GM18517 (cell line): ENCODE results near the gene MALSU1.

Experiments
- ATAC-seq: cut with Tn5 transposase; IDR thresholded peaks from one replicate; pipeline ENCODE4 v1.9.1; 2021; ENCODE audit warnings: mild to moderate bottlenecking, moderate library complexity; ENCODE audit not compliant: unreplicated experiment

The MALSU1 gene

GRCh38 chr7:23298885-23299769 is at the start of gene MALSU1:
Gene MALSU1 (plus strand): TSS chr7:23299339. CDS start chr7:23299353, 14 bp downstream.
- ATAC-seq, result peak; percentile 97

- ATAC-seq, result no peak
Measured at GRCh38 chr7:23249486-23249885, 49.7 kb upstream of the MALSU1 start.

GRCh38 chr7:23254051-23254681 is 45.0 kb upstream of the MALSU1 start:
- no peak for ATAC-seq

- no peak for ATAC-seq
Measured at GRCh38 chr7:23256731-23257130, 42.4 kb upstream of the MALSU1 start.

GRCh38 chr7:23260371-23260770 is 38.8 kb upstream of the MALSU1 start:
- no peak for ATAC-seq

- ATAC-seq, result no peak
Measured at GRCh38 chr7:23261843-23262452, 37.2 kb upstream of the MALSU1 start.

- no peak for ATAC-seq
Measured at GRCh38 chr7:23264916-23265458, 34.2 kb upstream of the MALSU1 start.

- no peak for ATAC-seq
Measured at GRCh38 chr7:23266918-23267317, 32.2 kb upstream of the MALSU1 start.

GRCh38 chr7:23267357-23267756 is 31.8 kb upstream of the MALSU1 start:
- no peak for ATAC-seq

GRCh38 chr7:23268167-23268566 is 31.0 kb upstream of the MALSU1 start:
- ATAC-seq, result no peak

GRCh38 chr7:23268746-23269145 is 30.4 kb upstream of the MALSU1 start:
- no peak for ATAC-seq

- ATAC-seq, result no peak
Measured at GRCh38 chr7:23272275-23272674, 26.9 kb upstream of the MALSU1 start.

GRCh38 chr7:23273141-23273599 is 26.0 kb upstream of the MALSU1 start:
- peak; percentile 97 for ATAC-seq

GRCh38 chr7:23275912-23276311 is 23.2 kb upstream of the MALSU1 start:
- no peak for ATAC-seq

GRCh38 chr7:23276376-23276775 is 22.8 kb upstream of the MALSU1 start:
- no peak for ATAC-seq

GRCh38 chr7:23276947-23277346 is 22.2 kb upstream of the MALSU1 start:
- ATAC-seq, result no peak

GRCh38 chr7:23277359-23277989 is 21.7 kb upstream of the MALSU1 start:
- no peak for ATAC-seq

- ATAC-seq, result no peak
Measured at GRCh38 chr7:23279819-23280525, 19.2 kb upstream of the MALSU1 start.

GRCh38 chr7:23283086-23283485 is 16.1 kb upstream of the MALSU1 start:
- no peak for ATAC-seq

- no peak for ATAC-seq
Measured at GRCh38 chr7:23284871-23285270, 14.3 kb upstream of the MALSU1 start.
